SKM-1 (cell line): ENCODE measurements around the gene SRSF10.
"Not testable (repeated sequence)": the region's sequence is repeated elsewhere in the genome, so short reads cannot be mapped to it uniquely, and the experiment has no call there.

Source experiments
- DNase-seq: peaks from one replicate; lab custom pipeline; 2025; ENCODE audit not compliant: unreplicated experiment; lab: John Stamatoyannopoulos, UW

Gene SRSF10

GRCh38 chr1:23959461-23960290 is 20.5 kb downstream of the SRSF10 start, which contains the start of gene PNRC2:
PNRC2 (plus strand) TSS chr1:23959828; CDS start chr1:23961458, 1,630 bp downstream.
- peak; percentile 76 for DNase-seq

- peak; percentile 97 for DNase-seq
Measured at GRCh38 chr1:23958810-23959460, 21.2 kb downstream of the SRSF10 start.

GRCh38 chr1:23958040-23958809 is 21.9 kb downstream of the SRSF10 start:
- not testable (repeated sequence) for DNase-seq

- no peak for DNase-seq
Measured at GRCh38 chr1:23957096-23957495, 23.0 kb downstream of the SRSF10 start.

- DNase-seq, result no peak
Measured at GRCh38 chr1:23953020-23953419, 27.1 kb downstream of the SRSF10 start.

- DNase-seq, result no peak
Measured at GRCh38 chr1:23947366-23947765, 32.8 kb downstream of the SRSF10 start.

GRCh38 chr1:23936481-23937176 is 43.5 kb downstream of the SRSF10 start:
- no peak for DNase-seq

- DNase-seq, result no peak
Measured at GRCh38 chr1:23931491-23931880, 48.6 kb downstream of the SRSF10 start.

- DNase-seq, result no peak
Measured at GRCh38 chr1:23930861-23931490, 49.2 kb downstream of the SRSF10 start.

- DNase-seq, result no peak
Measured at GRCh38 chr1:23930270-23930669, 49.9 kb downstream of the SRSF10 start.

- no peak for DNase-seq
Measured at GRCh38 chr1:23928789-23929188, 51.3 kb downstream of the SRSF10 start.

- no peak for DNase-seq
Measured at GRCh38 chr1:23927097-23927496, 53.0 kb downstream of the SRSF10 start.

GRCh38 chr1:23925279-23925678 is 54.8 kb downstream of the SRSF10 start:
- no peak for DNase-seq

- DNase-seq, result no peak
Measured at GRCh38 chr1:23924601-23925000, 55.5 kb downstream of the SRSF10 start.

- DNase-seq, result no peak
Measured at GRCh38 chr1:23923592-23924499, 56.3 kb downstream of the SRSF10 start.

- DNase-seq, result no peak
Measured at GRCh38 chr1:23922321-23922943, 57.7 kb downstream of the SRSF10 start.

- peak; percentile 86 for DNase-seq
Measured at GRCh38 chr1:23916209-23917131, 63.7 kb downstream of the SRSF10 start.

- no peak for DNase-seq
Measured at GRCh38 chr1:23915466-23915865, 64.7 kb downstream of the SRSF10 start.
